H9 (cell line): ENCODE data around the gene CPLX1. TPM values are rescaled to one million over a fixed set of nuclear protein-coding genes. Genes with fewer than 3 reads are reported as not detected.

Source experiments
- DNase-seq: peaks from one replicate; pipeline ENCODE4 v3.0.0-alpha.2; 2017
- H2AFZ ChIP-seq: one replicate; pipeline ENCODE4 v1.6.1; 2013; ENCODE audit warnings: mild to moderate bottlenecking, low read length, control low read depth, moderate library complexity
- H2AK5ac ChIP-seq: 2 replicates; pipeline ENCODE4 v1.6.1; 2013; ENCODE audit warnings: low read length, control low read depth, mixed read lengths; ENCODE audit not compliant: insufficient read length
- H2BK120ac ChIP-seq: one replicate; pipeline ENCODE4 v1.6.1; 2013; ENCODE audit warnings: low read depth, mild to moderate bottlenecking, low read length, control low read depth, inconsistent platforms; ENCODE audit not compliant: poor library complexity, severe bottlenecking
- H2BK12ac ChIP-seq: 2 replicates; pipeline ENCODE4 v1.6.1; 2013; ENCODE audit warnings: low read length, control low read depth, mixed read lengths, low read depth; ENCODE audit not compliant: insufficient read length
- H2BK15ac ChIP-seq: 2 replicates; pipeline ENCODE4 v1.6.1; 2013; ENCODE audit warnings: low read depth, low read length, control low read depth
- H2BK20ac ChIP-seq: one replicate; pipeline ENCODE4 v1.6.1; 2013; ENCODE audit warnings: low read depth, mild to moderate bottlenecking, low read length, control low read depth, inconsistent platforms; ENCODE audit not compliant: poor library complexity, severe bottlenecking
- H2BK5ac ChIP-seq: 2 replicates; pipeline ENCODE4 v1.6.1; 2013; ENCODE audit warnings: low read length, control low read depth, mixed read lengths; ENCODE audit not compliant: insufficient read length
- H3K14ac ChIP-seq: 2 replicates; pipeline ENCODE4 v1.6.1; 2013; ENCODE audit warnings: low read length, control low read depth; ENCODE audit not compliant: insufficient read depth
- H3K18ac ChIP-seq: 2 replicates; pipeline ENCODE4 v1.6.1; 2013; ENCODE audit warnings: low read depth, mild to moderate bottlenecking, mixed read lengths, low read length, control low read depth; ENCODE audit not compliant: insufficient read length
- H3K23ac ChIP-seq: 2 replicates; pipeline ENCODE4 v1.6.1; 2013; ENCODE audit warnings: low read length, control low read depth, mixed read lengths, low read depth; ENCODE audit not compliant: insufficient read length
- H3K23me2 ChIP-seq: 2 replicates; pipeline ENCODE4 v1.6.1; 2013; ENCODE audit warnings: low read depth, mild to moderate bottlenecking, mixed read lengths, low read length, control low read depth; ENCODE audit not compliant: insufficient read length, poor library complexity, severe bottlenecking
- H3K27ac ChIP-seq: 2 replicates; pipeline ENCODE4 v1.5.1; 2013; ENCODE audit warnings: low read length, control low read depth, mixed read lengths, low read depth; ENCODE audit not compliant: insufficient read length
- H3K27me3 ChIP-seq: 2 replicates; pipeline ENCODE4 v1.6.1; 2013; ENCODE audit warnings: low read length, control low read depth, inconsistent platforms; ENCODE audit not compliant: insufficient read depth
- H3K4ac ChIP-seq: 2 replicates; pipeline ENCODE4 v1.6.1; 2013; ENCODE audit warnings: low read depth, mild to moderate bottlenecking, control low read depth, inconsistent platforms, low read length, moderate library complexity
- H3K4me1 ChIP-seq: 2 replicates; pipeline ENCODE4 v1.6.1; 2013; ENCODE audit warnings: low read length, control low read depth, inconsistent platforms; ENCODE audit not compliant: insufficient read depth
- H3K4me2 ChIP-seq: 2 replicates; pipeline ENCODE4 v1.6.1; 2013; ENCODE audit warnings: low read length, control low read depth, mixed read lengths; ENCODE audit not compliant: insufficient read length, insufficient read depth
- H3K56ac ChIP-seq: 2 replicates; pipeline ENCODE4 v1.6.1; 2013; ENCODE audit warnings: low read depth, mild to moderate bottlenecking, mixed read lengths, low read length, control low read depth; ENCODE audit not compliant: insufficient read length
- H3K79me1 ChIP-seq: 2 replicates; pipeline ENCODE4 v1.6.1; 2013; ENCODE audit warnings: low read depth, mild to moderate bottlenecking, moderate library complexity, low read length, control low read depth, inconsistent platforms; ENCODE audit not compliant: insufficient read depth, poor library complexity, severe bottlenecking
- H3K79me2 ChIP-seq: 2 replicates; pipeline ENCODE4 v1.6.1; 2013; ENCODE audit warnings: low read length, control low read depth, inconsistent platforms; ENCODE audit not compliant: insufficient read depth
- H3K9ac ChIP-seq: 2 replicates; pipeline ENCODE4 v1.6.1; 2013; ENCODE audit warnings: low read length, control low read depth, mixed read lengths; ENCODE audit not compliant: insufficient read length; ENCODE audit errors: extremely low read depth
- H3K9me3 ChIP-seq: one replicate; pipeline ENCODE4 v1.6.1; 2013; ENCODE audit warnings: low read depth, low read length, inconsistent platforms; ENCODE audit not compliant: control insufficient read depth
- H3T11ph ChIP-seq: one replicate; pipeline ENCODE4 v1.6.1; 2013; ENCODE audit warnings: mild to moderate bottlenecking, low read length, control low read depth, inconsistent platforms
- H4K20me1 ChIP-seq: one replicate; pipeline ENCODE4 v1.6.1; 2013; ENCODE audit not compliant: control insufficient read depth, insufficient read length, insufficient read depth
- H4K5ac ChIP-seq: 2 replicates; pipeline ENCODE4 v1.6.1; 2013; ENCODE audit warnings: low read depth, mild to moderate bottlenecking, mixed read lengths, low read length, control low read depth; ENCODE audit not compliant: insufficient read length
- H4K8ac ChIP-seq: replicated peaks from 2 replicates; pipeline ENCODE4 v1.6.1; 2013; ENCODE audit warnings: low read length, control low read depth, mixed read lengths, low read depth; ENCODE audit not compliant: insufficient read length
- H4K91ac ChIP-seq: 2 replicates; pipeline ENCODE4 v1.6.1; 2013; ENCODE audit warnings: low read depth, mild to moderate bottlenecking, moderate library complexity, mixed read lengths, low read length, control low read depth; ENCODE audit not compliant: insufficient read length
- H3K27ac Mint-ChIP-seq, 3 experiments: 2 replicates in 2 of 3; 3 replicates in 1 of 3; pipeline ENCODE4 v1.8.0; 2020 to 2021; ENCODE audit warnings: mixed read lengths in 3 of 3, mild to moderate bottlenecking in 1 of 3, moderate library complexity in 1 of 3
- H3K27me3 Mint-ChIP-seq: 2 replicates; pipeline ENCODE4 v1.8.0; 2021; ENCODE audit warnings: low read depth, mild to moderate bottlenecking, moderate library complexity, mixed read lengths
- H3K36me3 Mint-ChIP-seq, 3 experiments: 2 replicates in 2 of 3; 3 replicates in 1 of 3; pipeline ENCODE4 v1.8.0; 2020 to 2021; ENCODE audit warnings: low read depth in 3 of 3, mixed read lengths in 3 of 3; ENCODE audit not compliant: insufficient read depth in 1 of 3
- H3K4me1 Mint-ChIP-seq, 2 experiments: 2 replicates each; pipeline ENCODE4 v1.8.0; 2020; ENCODE audit warnings: mixed read lengths in 2 of 2
- H3K4me3 Mint-ChIP-seq, 2 experiments: 2 replicates in 1 of 2; 3 replicates in 1 of 2; pipeline ENCODE4 v1.8.0; 2020 to 2021; ENCODE audit warnings: mild to moderate bottlenecking in 2 of 2, mixed read lengths in 2 of 2, moderate library complexity in 1 of 2
- H3K9me3 Mint-ChIP-seq, 2 experiments: 2 replicates in 1 of 2; 3 replicates in 1 of 2; pipeline ENCODE4 v1.8.0; 2020; ENCODE audit warnings: mild to moderate bottlenecking in 2 of 2, mixed read lengths in 2 of 2, moderate library complexity in 1 of 2
- WGBS: extraction: QIAGEN DNeasy Blood & Tissue Kit; methylation state at CpG from one replicate; pipeline ENCODE4 v1.1.7; 2013; ENCODE audit warnings: missing lambda C conversion rate, low lambda C conversion rate, mixed read lengths; ENCODE audit not compliant: insufficient read length; ENCODE audit errors: extremely low coverage; 5-methylcytosine and 5-hydroxymethylcytosine counted together
- total RNA-seq: library from RNA; stranded (reverse); gene quantifications from 2 replicates; pipeline ENCODE4 v1.2.1, GENCODE V29; 2021
- TF ChIP-seq, protein P1 (sequence below): fragments of 200-600 bp; sonication (generic); conservative IDR thresholded peaks from 3 replicates; pipeline ENCODE4 v1.8.0; 2021; ENCODE audit warnings: antibody characterized with exemption, mild to moderate bottlenecking

The CPLX1 gene
- total RNA-seq, 1 experiment from 2014 or later: 0.90 TPM

DNA sequence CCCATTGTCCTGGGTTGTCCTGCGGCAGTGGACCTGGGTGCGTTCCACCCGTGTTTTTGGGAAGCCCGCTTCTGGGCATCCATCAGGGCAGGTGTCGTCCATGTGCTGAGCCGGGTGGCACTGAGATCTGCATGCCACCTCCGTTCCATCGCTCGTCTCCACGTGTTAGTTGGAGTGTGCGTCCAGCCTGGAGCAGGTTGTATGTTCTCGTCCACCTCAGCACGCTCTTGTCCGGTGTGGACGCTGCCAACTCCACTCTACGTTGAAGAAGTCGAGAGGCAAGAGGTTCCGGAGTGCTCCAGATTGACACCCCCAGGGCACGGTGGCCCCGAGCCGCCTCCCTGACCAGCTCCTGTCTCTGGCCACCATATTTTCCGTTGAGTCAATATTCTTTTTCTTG is 86.4 kb downstream of the CPLX1 start:
- Histone ChIP-seq H3K14ac (no peak overlapping the region), H3K27me3 (no peaks in the 10 kb centered on the region), H4K8ac (no peak overlapping the region), H3T11ph (no peak overlapping the region), H2BK5ac (no peak overlapping the region), H2BK20ac (no peak overlapping the region), H2AFZ (no peak overlapping the region), H2BK120ac (no peak overlapping the region), H2BK12ac (no peak overlapping the region), H3K23me2 (peaks cover 2% of the 10 kb centered on the region), H3K23ac (no peak overlapping the region), H4K5ac (no peak overlapping the region), H3K79me2 (no peaks in the 10 kb centered on the region; the same call in 1 of the 2 replicates), H2BK15ac (no peak overlapping the region), H2AK5ac (no peak overlapping the region), H3K56ac (no peak overlapping the region), H3K27ac (no peak overlapping the region), H3K79me1 (no peaks in the 10 kb centered on the region), H4K91ac (no peak overlapping the region), H3K4me1 (no peaks in the 10 kb centered on the region), H4K20me1 (no peaks in the 10 kb centered on the region), H3K9me3 (no peaks in the 10 kb centered on the region), H3K4me2 (no peak overlapping the region), H3K9ac (no peak overlapping the region), H3K18ac (no peak overlapping the region), H3K4ac (no peak overlapping the region)
- peaks cover 28 to 68% (median 58%) of the 10 kb centered on the region in 3 experiments for H3K36me3 Mint-ChIP-seq
- no CpG with 5 or more reads among the region's 22 CpGs for WGBS
- no peaks in the 10 kb centered on the region for H3K27me3 Mint-ChIP-seq
- no peak overlapping the region for H3K4me3 Mint-ChIP-seq
- H3K9me3 Mint-ChIP-seq: peaks cover 2 to 3% of the 10 kb centered on the region in 2 experiments; a peak in 3 of 5 replicates
- H3K27ac Mint-ChIP-seq: no peak overlapping the region
- no peaks in the 10 kb centered on the region for H3K4me1 Mint-ChIP-seq
- DNase-seq: no peak
- TF ChIP-seq, protein P1, sequence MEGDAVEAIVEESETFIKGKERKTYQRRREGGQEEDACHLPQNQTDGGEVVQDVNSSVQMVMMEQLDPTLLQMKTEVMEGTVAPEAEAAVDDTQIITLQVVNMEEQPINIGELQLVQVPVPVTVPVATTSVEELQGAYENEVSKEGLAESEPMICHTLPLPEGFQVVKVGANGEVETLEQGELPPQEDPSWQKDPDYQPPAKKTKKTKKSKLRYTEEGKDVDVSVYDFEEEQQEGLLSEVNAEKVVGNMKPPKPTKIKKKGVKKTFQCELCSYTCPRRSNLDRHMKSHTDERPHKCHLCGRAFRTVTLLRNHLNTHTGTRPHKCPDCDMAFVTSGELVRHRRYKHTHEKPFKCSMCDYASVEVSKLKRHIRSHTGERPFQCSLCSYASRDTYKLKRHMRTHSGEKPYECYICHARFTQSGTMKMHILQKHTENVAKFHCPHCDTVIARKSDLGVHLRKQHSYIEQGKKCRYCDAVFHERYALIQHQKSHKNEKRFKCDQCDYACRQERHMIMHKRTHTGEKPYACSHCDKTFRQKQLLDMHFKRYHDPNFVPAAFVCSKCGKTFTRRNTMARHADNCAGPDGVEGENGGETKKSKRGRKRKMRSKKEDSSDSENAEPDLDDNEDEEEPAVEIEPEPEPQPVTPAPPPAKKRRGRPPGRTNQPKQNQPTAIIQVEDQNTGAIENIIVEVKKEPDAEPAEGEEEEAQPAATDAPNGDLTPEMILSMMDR: no peak
